LNCAP (cell line): ENCODE measurements around the gene MYO16.

Source experiments
- CTCF ChIP-seq: fragments of 450-650 bp; IDR thresholded peaks from 2 replicates; pipeline ENCODE4 v1.5.1; 2017; ENCODE audit warnings: mild to moderate bottlenecking

Gene MYO16

DNA sequence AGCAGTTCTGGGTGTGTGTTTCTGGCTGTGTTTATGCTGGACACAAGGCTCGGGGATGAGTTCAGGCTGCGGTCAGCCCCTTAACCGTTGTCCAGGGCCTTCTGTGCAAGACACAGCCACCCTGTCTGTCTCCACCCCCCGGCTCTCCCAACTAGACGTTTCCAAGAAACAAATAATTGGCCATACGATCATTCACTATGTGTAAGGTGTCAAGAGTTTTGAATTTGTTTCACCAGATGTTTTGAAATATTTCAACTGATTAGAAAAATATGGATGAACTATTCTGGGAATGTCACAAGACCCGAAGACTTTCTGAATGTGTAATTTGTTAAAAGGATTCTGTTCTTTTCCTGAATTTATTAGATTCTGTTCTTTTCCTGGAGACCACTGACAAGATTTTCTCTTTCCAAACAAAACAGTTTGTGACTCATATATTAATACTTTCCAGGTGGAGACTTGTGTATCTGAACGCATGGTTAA lies 318.2 kb downstream of the MYO16 start:
- no peak for TF ChIP-seq CTCF

DNA sequence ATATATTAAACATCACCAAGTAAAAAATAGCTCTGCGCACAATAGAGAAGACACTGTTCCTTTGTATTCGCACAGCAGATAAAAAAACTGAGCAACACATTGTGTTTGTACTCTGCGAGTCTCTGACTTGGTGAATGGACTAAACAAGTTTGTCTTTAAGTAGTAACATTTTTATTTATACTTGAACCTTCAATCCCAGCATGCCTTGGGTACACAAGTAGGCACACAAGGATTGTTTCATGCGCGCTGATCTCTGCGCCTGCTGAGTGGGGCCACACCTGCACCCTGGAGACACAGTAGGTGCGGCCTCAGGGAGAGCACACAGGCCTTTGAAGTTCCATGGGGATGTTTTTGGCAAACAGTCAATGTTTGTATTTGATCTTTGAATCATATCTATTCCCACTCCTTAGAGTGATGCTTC lies 318.9 kb downstream of the MYO16 start:
- TF ChIP-seq CTCF: no peak

GRCh38 chr13:108950333-108951010 lies 321.1 kb downstream of the MYO16 start:
- TF ChIP-seq CTCF: no peak

- no peak for TF ChIP-seq CTCF
These were observed 326.3 kb downstream of the MYO16 start for GRCh38 chr13:108955741-108956140.

DNA sequence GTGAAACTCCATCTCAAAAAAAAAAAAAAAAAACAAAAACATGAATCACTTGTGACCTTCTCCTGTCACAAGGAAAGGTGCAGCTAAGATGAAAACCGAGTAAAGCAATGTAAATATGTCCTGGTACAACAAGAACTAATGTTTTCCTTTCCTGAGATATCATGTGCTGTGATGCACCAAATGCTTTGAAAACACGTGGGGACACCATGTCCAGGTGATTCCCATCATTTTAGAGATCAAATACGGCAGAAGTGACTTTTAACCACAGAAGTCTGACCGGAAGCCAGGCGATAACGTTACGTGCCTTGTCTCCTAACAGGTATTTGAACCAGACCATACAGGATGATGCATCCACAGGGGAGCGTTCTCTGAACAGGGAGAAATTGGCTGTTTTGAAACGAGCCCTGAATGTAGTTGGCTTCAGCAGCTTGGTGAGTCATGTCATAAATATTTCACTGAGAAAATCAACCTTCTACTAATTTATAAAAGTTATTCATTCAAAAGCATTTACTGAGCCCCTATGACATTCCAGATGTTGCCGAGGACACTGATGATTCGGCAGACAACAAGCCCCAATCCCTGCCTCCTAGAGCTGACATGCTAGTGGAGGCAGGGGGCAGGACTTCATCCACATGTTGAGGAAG lies 328.1 kb downstream of the MYO16 start:
- no peak for TF ChIP-seq CTCF

DNA sequence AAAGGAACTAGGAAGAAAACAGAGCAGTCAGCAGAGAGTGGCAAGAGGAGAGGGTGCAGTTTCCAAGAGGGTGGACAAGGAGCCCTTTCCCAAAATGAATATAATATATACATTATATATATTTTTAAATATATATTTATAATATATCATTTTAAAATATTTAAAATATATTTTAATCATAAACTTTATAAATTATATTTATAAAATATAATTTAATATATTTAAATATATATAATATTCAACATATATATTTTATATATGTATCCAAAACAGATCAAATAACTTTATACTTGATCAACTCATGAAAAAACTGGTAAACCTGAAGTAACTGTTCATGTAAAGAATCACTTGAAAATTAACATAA lies 328.6 kb downstream of the MYO16 start:
- no peak for TF ChIP-seq CTCF

DNA sequence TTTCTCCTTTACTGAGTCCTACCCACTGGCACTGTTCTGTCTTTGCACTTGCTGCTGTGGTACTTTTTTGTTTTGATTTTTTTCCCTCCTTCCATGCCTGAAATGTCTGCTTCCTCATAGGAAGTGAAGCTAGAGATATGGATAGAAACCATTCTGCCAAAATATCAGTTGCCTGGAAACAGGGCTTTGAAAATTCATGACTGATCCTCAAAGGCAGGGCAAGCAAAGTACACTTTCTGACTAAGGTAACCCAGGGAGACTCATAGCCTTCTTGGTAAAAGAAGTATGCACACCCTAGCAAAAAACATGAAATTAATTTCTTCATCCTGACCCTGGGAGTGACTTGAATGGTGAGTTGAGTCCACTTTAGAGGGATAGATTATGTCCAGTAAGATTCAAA lies 329.8 kb downstream of the MYO16 start:
- TF ChIP-seq CTCF: no peak
